ENCODE measurements around the gene PPBP. TPM values are rescaled to one million over a fixed set of nuclear protein-coding genes. Genes with fewer than 3 reads are reported as not detected.

PPBP gene
- total RNA-seq, 2 donors from 2014 or later = not detected

GRCh38 chr4:74030285-74030684, 42.3 kb upstream of the PPBP start:
- Histone ChIP-seq H3K27me3 (replicated peaks; ENCODE audit: insufficient read depth) (no peaks in the 10 kb centered on the region), H3K4me1 (ENCODE audit: control insufficient read depth in 1 of 2, low read depth in 2 of 2) (no peaks in the 10 kb centered on the region), H3K27ac (no peak overlapping the region), H3K4me3 (no peak overlapping the region), H3K9me3 (no peaks in the 10 kb centered on the region), H3K36me3 (no peaks in the 10 kb centered on the region)
- no peak for TF ChIP-seq CTCF (IDR thresholded peaks at IDR 0.05)
- no peak for ATAC-seq (ENCODE audit: insufficient number of reproducible peaks, low FRiP score, low read depth)
- no peak for DNase-seq (ENCODE audit: low spot score)

- Histone ChIP-seq H3K9me3 (no peaks in the 10 kb centered on the region), H3K27ac (no peak overlapping the region), H3K4me3 (no peak overlapping the region), H3K27me3 (replicated peaks; ENCODE audit: insufficient read depth) (no peaks in the 10 kb centered on the region), H3K4me1 (ENCODE audit: control insufficient read depth in 1 of 2, low read depth in 2 of 2) (no peaks in the 10 kb centered on the region), H3K36me3 (no peaks in the 10 kb centered on the region)
- DNase-seq (ENCODE audit: low spot score) (no peak), ATAC-seq (ENCODE audit: insufficient number of reproducible peaks, low FRiP score, low read depth) (no peak)
- TF ChIP-seq CTCF (IDR thresholded peaks at IDR 0.05) = no peak
Measured at GRCh38 chr4:74028504-74028903, 40.5 kb upstream of the PPBP start.

GRCh38 chr4:74023709-74024108, 35.7 kb upstream of the PPBP start:
- Histone ChIP-seq H3K9me3 (no peaks in the 10 kb centered on the region), H3K4me3 (no peak overlapping the region), H3K27ac (no peak overlapping the region), H3K27me3 (replicated peaks; ENCODE audit: insufficient read depth) (no peaks in the 10 kb centered on the region), H3K4me1 (ENCODE audit: control insufficient read depth in 1 of 2, low read depth in 2 of 2) (no peaks in the 10 kb centered on the region), H3K36me3 (no peaks in the 10 kb centered on the region)
- ATAC-seq (ENCODE audit: insufficient number of reproducible peaks, low FRiP score, low read depth) (no peak), DNase-seq (ENCODE audit: low spot score) (no peak)
- no peak for TF ChIP-seq CTCF (IDR thresholded peaks at IDR 0.05)

- no peak overlapping the region for H3K27ac ChIP-seq
- H3K4me1 ChIP-seq (ENCODE audit: control insufficient read depth in 1 of 2, low read depth in 2 of 2) = no peaks in the 10 kb centered on the region
- no peaks in the 10 kb centered on the region for H3K27me3 ChIP-seq (replicated peaks; ENCODE audit: insufficient read depth)
- ATAC-seq (ENCODE audit: insufficient number of reproducible peaks, low FRiP score, low read depth) (no peak), DNase-seq (ENCODE audit: low spot score) (no peak)
- H3K4me3 ChIP-seq = no peak overlapping the region
- no peak for TF ChIP-seq CTCF (IDR thresholded peaks at IDR 0.05)
- no peaks in the 10 kb centered on the region for H3K9me3 ChIP-seq
- no peaks in the 10 kb centered on the region for H3K36me3 ChIP-seq
Measured at GRCh38 chr4:74021601-74022000, 33.6 kb upstream of the PPBP start.

- no peak for DNase-seq (ENCODE audit: low spot score)
- ATAC-seq (ENCODE audit: insufficient number of reproducible peaks, low FRiP score, low read depth) = no peak
Measured at GRCh38 chr4:74018771-74019170, 30.8 kb upstream of the PPBP start.

More at GRCh38 chr4:74018771-74019170, 30.8 kb upstream of the PPBP start:
- Histone ChIP-seq H3K4me3 (no peak overlapping the region), H3K4me1 (ENCODE audit: control insufficient read depth in 1 of 2, low read depth in 2 of 2) (no peaks in the 10 kb centered on the region), H3K27me3 (replicated peaks; ENCODE audit: insufficient read depth) (no peaks in the 10 kb centered on the region), H3K9me3 (no peaks in the 10 kb centered on the region), H3K27ac (no peak overlapping the region), H3K36me3 (no peaks in the 10 kb centered on the region)
- no peak for TF ChIP-seq CTCF (IDR thresholded peaks at IDR 0.05)

Data from thoracic aorta (tissue), 2 donors.